GM18507 (cell line): ENCODE results near the gene BBOX1.
"Not testable (repeated sequence)": the region's sequence is repeated elsewhere in the genome, so short reads cannot be mapped to it uniquely, and the experiment has no call there.

Experiments
- DNase-seq: peaks from one replicate; pipeline ENCODE4 v3.0.0; 2011; ENCODE audit warnings: low read depth; ENCODE audit not compliant: insufficient read length; ENCODE audit errors: extremely low spot score
- FAIRE-seq: peaks from 2 replicates; lab custom pipeline; 2011; peaks lifted over from hg19 to GRCh38; lab: Jason Lieb, UNC

BBOX1 gene, protein sequence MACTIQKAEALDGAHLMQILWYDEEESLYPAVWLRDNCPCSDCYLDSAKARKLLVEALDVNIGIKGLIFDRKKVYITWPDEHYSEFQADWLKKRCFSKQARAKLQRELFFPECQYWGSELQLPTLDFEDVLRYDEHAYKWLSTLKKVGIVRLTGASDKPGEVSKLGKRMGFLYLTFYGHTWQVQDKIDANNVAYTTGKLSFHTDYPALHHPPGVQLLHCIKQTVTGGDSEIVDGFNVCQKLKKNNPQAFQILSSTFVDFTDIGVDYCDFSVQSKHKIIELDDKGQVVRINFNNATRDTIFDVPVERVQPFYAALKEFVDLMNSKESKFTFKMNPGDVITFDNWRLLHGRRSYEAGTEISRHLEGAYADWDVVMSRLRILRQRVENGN

DNA sequence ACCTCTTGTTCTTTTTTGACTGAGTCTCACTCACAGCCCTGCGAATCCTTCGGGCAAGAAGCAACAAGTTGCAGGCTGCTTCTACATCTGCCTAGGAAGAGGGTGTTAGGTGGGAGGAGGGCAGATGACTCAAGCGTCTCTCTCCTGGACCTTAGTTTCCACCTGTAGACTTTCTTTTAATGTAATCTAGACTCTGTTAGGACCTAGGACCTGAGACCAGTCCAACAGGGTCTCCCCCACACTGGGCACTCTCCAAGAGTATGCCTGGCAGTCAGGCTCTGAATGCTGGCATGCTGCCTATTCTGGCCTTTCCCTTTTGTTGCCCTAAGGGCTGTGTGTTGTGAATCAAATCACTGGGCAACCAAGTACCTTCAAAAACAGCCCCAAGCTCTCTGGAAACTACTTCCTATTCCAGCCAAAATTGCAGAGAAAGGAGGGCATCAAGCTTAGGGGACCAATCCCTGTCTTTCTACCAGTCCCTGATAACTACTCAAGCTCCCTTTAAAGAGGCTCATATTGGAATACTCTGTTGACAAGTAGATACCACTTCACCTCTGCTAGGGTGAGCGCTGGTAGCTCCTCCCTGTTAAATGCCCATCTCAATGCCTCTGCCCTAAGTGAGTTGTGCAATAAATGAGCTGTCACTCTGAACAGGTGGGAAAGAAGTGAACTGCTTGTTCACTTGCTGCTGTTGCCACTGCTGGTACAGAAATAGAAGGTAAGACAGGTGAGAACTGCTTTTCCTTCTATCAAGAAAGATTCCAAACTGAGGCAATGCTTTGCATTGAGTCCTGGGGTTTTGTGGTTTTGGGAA lies at the start of gene BBOX1:
Gene BBOX1 (plus strand): TSS at position 514 of the 814 bp plus-strand sequence. CDS start 14,616 bp downstream, outside the sequence.
- FAIRE-seq (no peak), DNase-seq (no peak)

DNA sequence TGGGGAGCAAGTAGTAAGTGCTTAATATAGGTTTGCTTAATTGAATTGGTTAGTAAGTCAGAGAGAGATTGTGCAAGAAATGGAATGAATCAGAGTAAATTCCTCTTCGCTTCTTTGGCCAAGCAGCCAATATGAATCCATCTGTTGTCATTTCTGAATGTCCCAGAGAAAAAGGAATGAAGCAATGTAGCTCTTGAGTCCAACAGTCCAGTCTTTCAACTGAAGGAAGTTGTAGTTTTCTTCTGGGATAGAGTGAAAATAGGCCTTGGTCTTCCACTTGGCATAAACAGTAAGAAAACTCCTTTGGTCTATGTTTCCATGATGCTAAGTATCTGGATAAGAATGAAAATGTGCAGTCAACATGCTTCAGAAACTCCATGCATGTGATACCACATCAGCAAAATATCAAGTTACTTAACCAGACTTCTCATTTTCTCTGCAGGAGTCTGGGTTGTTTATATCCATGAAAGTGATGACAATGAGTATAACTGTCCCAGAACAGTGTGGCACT lies 48.5 kb upstream of the BBOX1 start:
- no peak for FAIRE-seq

DNA sequence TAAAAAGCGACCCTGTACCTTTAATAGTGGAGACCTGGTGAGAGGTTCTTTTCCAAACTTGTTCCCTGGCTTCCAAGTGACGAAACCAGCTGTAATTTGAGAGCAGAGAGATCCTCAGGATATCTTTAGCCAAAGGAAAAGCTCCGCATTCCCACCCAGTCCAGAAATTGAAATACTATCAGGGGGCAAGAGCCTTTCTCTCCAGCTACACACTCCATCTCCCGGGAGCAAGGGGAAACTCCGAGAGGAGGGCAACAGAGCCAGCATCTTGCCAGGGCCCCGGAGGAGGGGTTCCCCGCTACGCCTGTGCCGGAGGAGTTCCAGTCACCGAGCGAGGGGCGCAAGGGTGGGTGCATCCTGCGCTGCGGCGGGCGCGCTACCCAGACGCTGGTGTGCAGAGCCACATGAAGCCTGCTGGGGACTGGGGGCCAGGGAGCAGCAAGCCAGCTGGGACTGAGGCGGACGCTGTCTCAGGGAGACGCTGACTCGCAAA lies 46.6 kb upstream of the BBOX1 start, which contains the start of gene FIBIN:
Gene FIBIN (plus strand): TSS at position 148 of the 493 bp plus-strand sequence. CDS start 415 bp downstream, outside the sequence.
- FAIRE-seq (no peak), DNase-seq (no peak)

More for the DNA sequence above, 48.5 kb upstream of the BBOX1 start:
- no peak for DNase-seq

DNA sequence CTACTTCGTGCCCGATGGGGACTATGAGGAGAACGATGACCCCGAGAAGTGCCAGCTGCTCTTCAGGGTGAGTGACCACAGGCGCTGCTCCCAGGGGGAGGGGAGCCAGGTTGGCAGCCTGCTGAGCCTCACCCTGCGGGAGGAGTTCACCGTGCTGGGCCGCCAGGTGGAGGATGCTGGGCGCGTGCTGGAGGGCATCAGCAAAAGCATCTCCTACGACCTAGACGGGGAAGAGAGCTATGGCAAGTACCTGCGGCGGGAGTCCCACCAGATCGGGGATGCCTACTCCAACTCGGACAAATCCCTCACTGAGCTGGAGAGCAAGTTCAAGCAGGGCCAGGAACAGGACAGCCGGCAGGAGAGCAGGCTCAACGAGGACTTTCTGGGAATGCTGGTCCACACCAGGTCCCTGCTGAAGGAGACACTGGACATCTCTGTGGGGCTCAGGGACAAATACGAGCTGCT lies 46.0 kb upstream of the BBOX1 start:
- no peak for DNase-seq
- no peak for FAIRE-seq

DNA sequence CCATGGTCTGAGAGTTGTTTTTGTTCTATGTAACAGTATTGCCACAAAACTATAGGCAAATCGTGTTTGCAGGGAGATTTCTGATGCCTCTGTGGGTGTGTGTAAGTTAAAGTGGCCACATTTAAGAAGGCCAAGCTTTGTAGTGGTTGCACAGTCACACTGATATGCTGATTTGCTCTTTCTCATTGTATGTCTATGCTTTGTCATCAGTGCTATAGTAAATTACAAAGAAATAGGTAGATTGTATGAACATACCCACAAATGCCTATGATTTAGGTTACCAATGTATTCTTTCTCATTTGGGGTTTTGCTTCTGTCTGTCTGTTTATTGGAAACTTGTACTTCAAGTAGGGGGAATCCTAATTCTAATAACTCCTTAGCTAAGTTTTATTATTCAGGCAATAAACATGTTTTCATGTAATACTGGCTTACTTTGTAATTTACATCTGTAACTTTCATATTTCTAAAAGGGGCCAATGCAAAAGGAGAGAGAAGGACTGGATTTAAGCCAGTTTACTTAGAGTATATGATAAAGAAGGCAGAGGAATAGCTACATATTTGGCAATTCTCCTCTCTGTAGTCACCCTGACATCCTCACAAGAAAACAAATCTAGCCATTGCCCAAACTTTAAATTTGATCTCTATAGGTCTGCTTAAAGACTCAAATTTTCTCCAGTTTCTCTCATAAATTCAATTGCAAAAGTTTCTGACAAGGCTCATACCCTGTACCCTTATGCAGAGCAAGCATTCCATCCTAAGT lies 44.7 kb upstream of the BBOX1 start:
- DNase-seq: no peak
- no peak for FAIRE-seq

DNA sequence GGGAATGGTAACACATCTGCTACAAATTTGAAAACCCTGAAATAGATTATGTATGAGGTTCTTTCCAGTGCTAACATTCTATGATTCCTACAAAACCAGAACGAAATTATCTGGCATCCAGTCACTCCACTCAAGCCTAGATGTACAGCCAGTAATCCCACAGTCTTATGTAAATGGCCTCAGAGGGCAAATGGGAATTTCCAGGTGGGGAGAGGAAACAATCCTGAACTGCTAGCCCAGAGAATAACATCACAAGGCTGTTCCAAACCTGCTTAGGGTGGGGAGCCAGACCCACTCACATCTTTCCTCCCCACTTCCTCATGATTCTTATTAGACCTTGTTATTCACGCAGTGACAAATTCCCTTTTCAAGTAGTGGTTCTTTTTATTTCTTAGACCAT lies 43.2 kb upstream of the BBOX1 start:
- DNase-seq (no peak), FAIRE-seq (no peak)

DNA sequence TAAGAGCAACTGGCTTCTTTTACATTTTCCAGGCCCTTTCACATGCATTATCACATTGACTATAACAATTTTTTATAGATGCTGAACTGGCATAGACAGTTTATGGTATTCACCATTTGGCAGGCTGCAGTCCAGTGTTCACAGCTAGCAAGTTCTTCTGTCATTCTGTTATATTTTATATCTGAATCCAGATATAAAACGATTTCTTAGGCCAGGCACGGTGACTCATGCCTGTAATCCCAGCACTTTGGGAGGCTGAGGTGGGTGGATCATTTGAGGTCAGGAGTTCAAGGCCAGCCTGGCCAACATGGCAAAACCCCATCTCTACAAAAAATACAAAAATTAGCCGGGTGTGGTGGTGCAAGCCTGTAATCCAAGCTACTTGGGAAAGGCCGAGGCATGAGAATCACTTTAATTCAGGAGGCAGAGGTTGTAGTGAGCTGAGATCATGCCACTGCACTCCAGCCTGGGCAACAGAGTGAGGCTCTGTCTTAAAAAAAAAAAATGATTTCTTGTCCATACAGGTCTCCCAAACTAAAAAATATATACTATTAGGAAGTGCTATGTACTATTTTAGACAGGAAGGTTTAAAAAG lies 39.4 kb upstream of the BBOX1 start:
- not testable (repeated sequence) for FAIRE-seq, DNase-seq

DNA sequence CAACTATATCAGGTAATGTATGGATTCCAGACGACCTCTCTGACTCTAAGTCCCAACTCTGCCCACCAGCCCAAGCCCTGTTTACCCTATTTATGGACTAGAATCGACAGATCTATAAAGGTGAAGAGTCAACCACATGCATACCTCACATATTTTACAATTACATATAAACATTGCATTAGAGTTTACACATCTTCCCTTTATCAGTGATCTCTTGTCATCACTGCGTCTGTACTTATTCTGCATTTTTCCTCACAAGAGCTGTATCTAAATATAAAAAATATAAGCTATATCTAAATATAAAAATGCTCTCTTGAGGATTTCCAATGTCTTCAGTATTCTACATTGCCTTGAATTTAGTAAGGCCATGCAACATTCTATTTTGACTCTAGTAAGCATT lies 38.2 kb upstream of the BBOX1 start:
- no peak for DNase-seq
- FAIRE-seq: no peak

DNA sequence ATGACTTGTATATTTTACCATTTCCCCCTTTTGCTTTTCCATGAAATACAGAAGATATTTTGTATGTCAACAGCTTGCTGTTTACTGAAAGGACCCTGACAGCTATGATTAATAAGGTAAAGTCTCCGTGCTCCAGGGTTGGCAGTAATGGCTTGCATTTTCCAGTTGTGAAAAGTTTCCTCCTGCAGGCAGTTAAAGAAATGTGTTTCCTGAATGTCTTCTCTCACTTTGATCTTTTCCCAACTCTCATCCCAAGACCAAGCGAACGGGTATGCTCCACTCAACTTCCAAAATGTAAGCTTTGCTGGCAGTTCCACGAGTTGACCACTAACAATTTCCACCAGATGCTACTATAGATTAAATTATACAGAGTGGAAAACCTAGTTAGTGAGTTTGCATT lies 37.8 kb upstream of the BBOX1 start:
- FAIRE-seq (no peak), DNase-seq (no peak)

DNA sequence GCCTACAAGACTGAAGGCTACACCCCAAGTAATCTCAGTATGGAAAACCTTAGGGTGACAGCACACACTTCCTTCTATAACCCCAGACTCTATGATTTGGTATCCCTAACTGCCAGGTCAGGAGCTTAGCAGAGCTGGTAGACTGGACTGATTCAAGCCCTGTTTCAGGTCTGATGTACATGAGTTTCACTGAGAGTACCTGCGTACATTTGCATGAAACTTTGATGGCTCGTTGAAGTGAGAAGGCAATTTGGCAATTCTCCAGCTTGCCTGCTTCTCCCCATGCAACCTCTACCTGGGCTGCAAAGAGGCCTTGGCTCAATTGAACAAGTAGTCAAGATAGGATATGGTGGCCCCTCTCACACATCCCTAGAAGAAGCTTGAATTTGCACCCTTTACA lies 36.5 kb upstream of the BBOX1 start:
- no peak for FAIRE-seq

DNA sequence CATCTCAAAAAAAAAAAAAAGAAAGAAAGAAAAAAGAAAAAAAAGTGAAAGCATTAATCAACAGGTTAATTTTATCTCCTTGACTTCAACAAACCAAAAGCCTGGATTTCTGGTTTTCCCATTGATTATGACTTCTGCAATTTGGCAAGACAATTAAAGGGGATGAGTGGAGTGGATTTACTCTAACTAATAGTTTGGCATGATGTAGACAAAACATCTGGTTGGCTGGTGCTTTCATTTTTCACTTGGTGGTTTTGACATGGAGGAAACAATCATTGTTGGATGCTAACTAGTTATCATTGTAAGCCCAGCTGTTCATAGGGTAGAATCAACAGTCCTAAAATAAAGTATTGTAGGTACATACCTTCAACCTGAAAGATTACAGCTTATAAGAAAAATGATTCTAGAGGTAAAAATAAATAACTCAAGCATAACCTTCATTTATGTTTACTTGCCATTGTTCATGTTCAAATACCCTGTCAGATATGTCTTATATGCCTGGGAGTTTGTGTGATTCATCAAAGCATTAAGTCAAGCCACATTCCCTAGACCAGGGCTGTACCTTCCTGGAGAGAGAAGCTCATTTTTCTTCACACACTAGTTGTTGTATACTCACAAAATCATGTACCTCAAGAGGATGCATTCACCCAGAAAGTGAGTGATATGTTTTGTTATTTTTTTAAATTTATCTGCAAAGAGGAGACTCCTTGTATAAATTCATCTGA lies 31.6 kb upstream of the BBOX1 start:
- no peak for DNase-seq
- no peak for FAIRE-seq

More for the DNA sequence above, 36.5 kb upstream of the BBOX1 start:
- no peak for DNase-seq

DNA sequence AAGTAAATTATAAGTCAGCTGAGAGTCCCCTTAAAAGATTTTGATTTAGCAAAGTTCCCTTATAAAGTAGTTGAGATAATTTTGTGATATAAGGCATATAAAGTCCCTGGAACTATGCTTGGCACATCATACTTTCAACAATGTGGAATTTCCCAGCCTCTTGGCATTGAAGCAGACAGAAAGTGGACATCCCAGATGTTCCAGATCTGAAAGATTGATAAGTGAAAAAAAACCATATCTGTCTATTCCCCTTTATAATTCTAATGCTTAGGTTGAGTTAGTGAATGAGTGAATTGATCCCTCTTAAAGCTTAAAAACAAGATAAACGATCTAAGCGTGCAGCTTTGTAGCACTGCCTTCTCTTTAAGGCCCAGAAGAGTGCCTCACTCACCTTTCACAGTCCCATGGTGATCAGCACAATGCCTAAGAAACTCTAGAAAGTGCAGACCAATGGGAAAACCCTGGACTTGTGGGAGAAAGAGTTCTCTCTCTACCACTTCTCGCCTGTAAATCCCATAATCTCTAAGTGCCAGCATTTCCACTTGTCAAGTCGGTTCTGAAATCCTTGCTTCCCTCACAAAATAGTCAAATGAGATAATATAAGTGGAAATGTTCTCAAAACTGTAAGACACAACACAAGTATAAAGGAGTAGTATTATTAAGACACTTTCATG lies 28.9 kb upstream of the BBOX1 start:
- DNase-seq (no peak), FAIRE-seq (no peak)

DNA sequence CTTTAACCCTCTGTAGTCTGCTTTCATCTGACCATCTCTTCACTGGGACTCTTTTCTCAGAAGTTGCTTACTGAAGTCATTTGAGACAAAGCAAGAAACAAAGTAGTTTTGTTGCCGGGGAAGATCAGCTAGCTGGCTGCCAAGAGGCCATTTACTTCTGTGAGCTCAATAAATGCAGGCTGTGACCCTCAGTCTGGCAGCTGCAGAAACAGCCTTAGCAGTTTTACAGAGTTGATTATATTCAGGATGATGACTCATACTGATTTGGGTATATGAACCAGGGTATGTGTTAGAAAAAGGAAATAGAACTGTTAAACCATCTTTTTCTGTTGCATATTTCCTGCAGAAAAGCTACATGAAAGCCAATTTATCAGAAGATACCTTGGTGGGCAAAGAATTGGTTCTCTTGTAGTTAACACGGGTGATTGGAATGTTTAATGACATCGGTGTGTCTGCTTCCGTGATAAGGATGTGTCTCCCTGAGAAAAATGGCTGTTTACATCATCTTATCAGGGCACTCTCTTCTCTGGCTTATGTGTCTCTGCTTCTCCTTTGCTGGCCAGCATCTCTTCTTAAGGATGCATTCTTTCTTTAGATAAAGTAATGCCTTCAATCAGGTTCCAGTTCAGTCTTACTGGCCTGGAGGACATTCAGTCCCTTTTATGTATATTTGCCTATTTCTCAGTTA lies 28.2 kb upstream of the BBOX1 start:
- FAIRE-seq (no peak), DNase-seq (no peak)

DNA sequence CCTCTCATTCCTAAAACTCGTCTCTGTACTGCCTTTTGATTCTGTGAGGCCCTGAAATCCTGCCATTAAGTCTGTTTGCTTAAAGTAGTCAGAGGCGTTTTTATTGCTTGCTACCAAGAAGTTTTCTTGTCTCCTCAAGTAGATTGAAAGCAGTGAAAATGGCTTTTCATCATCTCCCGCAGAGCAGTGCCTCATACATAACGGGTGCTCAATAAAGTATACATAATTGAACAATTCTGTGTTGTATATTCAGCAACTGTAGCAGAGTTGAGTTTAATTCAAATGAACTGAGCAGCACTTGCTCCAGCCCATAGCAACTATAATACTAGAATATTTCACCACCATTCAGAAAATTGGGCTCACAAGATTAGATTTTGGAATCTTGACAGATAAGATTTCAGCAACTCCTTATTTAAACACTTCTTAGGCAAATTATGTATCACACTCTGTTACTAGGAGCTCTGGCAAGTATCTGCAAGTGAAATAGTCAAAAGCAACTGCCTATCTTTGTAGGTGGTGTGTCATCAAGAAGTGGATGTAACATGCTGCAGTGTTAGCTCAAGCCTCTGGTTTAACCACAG lies 26.7 kb upstream of the BBOX1 start:
- FAIRE-seq: no peak
- DNase-seq: no peak

DNA sequence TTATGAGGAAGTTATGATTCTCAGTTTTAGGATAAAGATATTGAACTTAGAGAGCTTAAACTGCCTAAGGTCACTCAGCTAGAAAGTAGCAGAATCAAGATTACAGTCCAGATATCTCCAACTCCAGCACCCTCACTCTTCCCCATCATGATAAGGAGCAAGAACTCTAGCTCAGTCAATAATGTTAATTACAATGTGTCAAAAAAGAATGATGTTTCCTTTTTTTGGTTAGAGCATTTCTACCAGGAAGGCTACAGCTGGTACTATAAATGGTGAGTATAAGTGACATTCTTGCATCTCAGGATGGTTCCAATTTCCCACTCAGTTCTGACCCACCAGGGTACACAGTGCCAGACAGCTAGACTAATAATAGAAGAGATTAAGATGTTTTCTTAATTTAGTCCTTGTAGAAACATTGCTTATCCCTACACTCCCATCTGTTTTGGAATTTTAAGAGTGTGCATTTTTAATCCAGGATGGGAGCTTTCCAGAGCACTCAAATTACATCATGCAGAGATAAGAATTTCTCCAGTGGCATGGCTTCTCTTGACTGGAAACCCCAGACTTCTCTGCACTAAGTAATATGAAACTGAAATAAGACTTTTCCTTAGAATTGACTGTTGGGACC lies 21.6 kb upstream of the BBOX1 start:
- FAIRE-seq: no peak

DNA sequence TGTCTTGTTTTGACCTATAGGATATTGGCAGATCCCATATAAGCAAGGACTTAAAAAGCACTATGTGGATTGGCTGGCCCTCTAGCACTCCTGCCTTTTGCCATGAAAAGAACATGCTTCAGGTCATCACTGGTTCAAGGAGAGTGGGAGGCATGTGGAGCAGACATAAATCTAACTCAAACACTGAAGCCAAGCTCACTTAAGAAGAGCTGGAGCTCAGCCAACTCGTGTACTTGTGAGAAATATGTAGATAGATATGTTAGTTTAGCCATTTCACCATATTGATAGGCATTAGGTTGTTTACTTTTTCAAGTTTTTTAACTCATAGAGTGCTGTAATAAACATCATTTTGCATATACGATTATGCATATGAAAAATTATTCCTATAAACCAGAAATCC lies 19.9 kb upstream of the BBOX1 start:
- DNase-seq (no peak), FAIRE-seq (no peak)

More for the DNA sequence above, 21.6 kb upstream of the BBOX1 start:
- no peak for DNase-seq
